Measurements from ENCODE around the gene PALMD. TPM values are rescaled to one million over a fixed set of nuclear protein-coding genes. Genes with fewer than 3 reads are reported as not detected.

The PALMD gene
- total and polyA plus RNA-seq, 8 donors = 1.2 to 16.2 (median 3.9) TPM

- peak in 1 of 2 donors; percentile 8 for DNase-seq
- Histone ChIP-seq H3K36me3 (peaks cover 0 to 52% (median 34%) of the 10 kb centered on the region in 4 donors), H3K4me3 (no peak overlapping the region), H3K9me3 (no peaks in the 10 kb centered on the region), H3K27ac (no peak overlapping the region), H3K4me1 (peaks cover 0 to 13% (median 3%) of the 10 kb centered on the region in 4 donors), H3K27me3 (no peaks in the 10 kb centered on the region)
- intact Hi-C loops (cut with DNase I; ENCODE audit: low total_unique reads) = no loop called here
- TF ChIP-seq EP300 (IDR thresholded peaks at IDR 0.05) = no peak
- WGBS, 5 donors = 49 to 72% (median 60%) methylated on average over 6 of the region's 6 CpGs
Measured at GRCh38 chr1:99738858-99739465, 93.0 kb downstream of the PALMD start.

- Histone ChIP-seq H3K36me3 (peaks cover 0 to 61% (median 40%) of the 10 kb centered on the region in 4 donors), H3K27me3 (no peaks in the 10 kb centered on the region), H3K9me3 (no peaks in the 10 kb centered on the region), H3K4me1 (peaks cover 0 to 13% (median 3%) of the 10 kb centered on the region in 4 donors), H3K4me3 (no peak overlapping the region), H3K27ac (no peak overlapping the region)
- WGBS, 5 donors = 58 to 78% (median 72%) methylated on average over 1 of the region's 1 CpG
- intact Hi-C loops (cut with DNase I; ENCODE audit: low total_unique reads) = no loop called here
- no peak for TF ChIP-seq POLR2AphosphoS5 (IDR thresholded peaks at IDR 0.05)
- no peak for TF ChIP-seq CTCF (IDR thresholded peaks at IDR 0.05)
- TF ChIP-seq EP300 (IDR thresholded peaks at IDR 0.05) = no peak
- TF ChIP-seq POLR2A (IDR thresholded peaks at IDR 0.05) = no peak
- no peak for DNase-seq
Measured at GRCh38 chr1:99740141-99740540, 94.2 kb downstream of the PALMD start.

Other genes with a start within 250 kb of the PALMD start
- gene FRRS1, start 120.5 kb downstream of the PALMD start, total RNA-seq = 10 to 100 TPM in 3 of 5 donors, 1 to 10 TPM in 2; 3.2 to 21.1 (median 11.1) TPM
- gene FRRS1, start 120.5 kb downstream of the PALMD start, polyA plus RNA-seq = 1 to 10 TPM in 2 of 3 donors, under 1 TPM in 1; 0.46 to 1.7 (median 1.5) TPM
- gene AGL, start 204.2 kb downstream of the PALMD start, total RNA-seq = 100 to 1,000 TPM in 1 of 5 donors, 10 to 100 TPM in 4; 12.5 to 107 (median 33.9) TPM
- 1 to 10 TPM; 4.3 to 7.4 (median 4.3) TPM for gene AGL, start 204.2 kb downstream of the PALMD start, polyA plus RNA-seq